Breast epithelium (tissue), 3 donors: ENCODE results near the gene PTPRM.

Source experiments
- POLR2A ChIP-seq: fragments of 450-650 bp; IDR thresholded peaks from one replicate; pipeline ENCODE4 v1.6.1; 2016; ENCODE audit warnings: antibody characterized with exemption, mild to moderate bottlenecking, moderate library complexity
- POLR2AphosphoS5 ChIP-seq, 3 donors: sonication (generic); formaldehyde crosslinking; IDR thresholded peaks; one replicate each; pipeline ENCODE4 v1.6.1; 2017; ENCODE audit warnings: antibody characterized with exemption in 3 of 3
- TF ChIP-seq, protein P1 (sequence below), 3 donors: fragments of 450-650 bp; IDR thresholded peaks; one replicate each; pipeline ENCODE4 v1.5.1; 2016 to 2017; ENCODE audit warnings: antibody characterized with exemption in 3 of 3, mild to moderate bottlenecking in 3 of 3, moderate library complexity in 3 of 3

DNA sequence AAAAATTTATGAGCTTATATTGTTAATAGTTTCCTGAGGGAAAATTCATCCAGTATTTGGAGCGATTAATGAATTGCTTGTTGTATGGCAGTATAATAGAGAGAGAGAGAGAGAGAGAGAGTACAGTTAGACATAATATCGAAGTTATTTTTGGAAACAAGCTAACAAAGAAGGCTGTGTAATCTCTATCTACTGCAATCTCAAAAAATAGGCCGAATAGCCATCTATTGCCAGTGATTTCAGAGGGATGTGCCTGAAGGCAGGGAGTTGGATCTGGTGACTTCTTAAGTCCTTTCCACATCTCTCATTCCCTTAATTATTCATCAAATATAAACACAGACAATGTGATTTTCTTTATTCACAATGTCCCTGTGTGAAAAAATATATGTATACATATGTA lies 609.0 kb downstream of the PTPRM start:
- TF ChIP-seq POLR2A (no peak), POLR2AphosphoS5 (IDR thresholded peaks at IDR 0.05) (no peak)
- TF ChIP-seq, protein P1, sequence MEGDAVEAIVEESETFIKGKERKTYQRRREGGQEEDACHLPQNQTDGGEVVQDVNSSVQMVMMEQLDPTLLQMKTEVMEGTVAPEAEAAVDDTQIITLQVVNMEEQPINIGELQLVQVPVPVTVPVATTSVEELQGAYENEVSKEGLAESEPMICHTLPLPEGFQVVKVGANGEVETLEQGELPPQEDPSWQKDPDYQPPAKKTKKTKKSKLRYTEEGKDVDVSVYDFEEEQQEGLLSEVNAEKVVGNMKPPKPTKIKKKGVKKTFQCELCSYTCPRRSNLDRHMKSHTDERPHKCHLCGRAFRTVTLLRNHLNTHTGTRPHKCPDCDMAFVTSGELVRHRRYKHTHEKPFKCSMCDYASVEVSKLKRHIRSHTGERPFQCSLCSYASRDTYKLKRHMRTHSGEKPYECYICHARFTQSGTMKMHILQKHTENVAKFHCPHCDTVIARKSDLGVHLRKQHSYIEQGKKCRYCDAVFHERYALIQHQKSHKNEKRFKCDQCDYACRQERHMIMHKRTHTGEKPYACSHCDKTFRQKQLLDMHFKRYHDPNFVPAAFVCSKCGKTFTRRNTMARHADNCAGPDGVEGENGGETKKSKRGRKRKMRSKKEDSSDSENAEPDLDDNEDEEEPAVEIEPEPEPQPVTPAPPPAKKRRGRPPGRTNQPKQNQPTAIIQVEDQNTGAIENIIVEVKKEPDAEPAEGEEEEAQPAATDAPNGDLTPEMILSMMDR (IDR thresholded peaks at IDR 0.05), result no peak
